Parathyroid adenoma (tissue), 2 donors: ENCODE results near the gene NOB1.

Source experiments
- H2AFZ ChIP-seq: fragments of 300-600 bp; sonication (generic); one replicate; pipeline ENCODE4 v1.7.0; 2017; ENCODE audit warnings: antibody characterized with exemption, mild to moderate bottlenecking
- H3K27ac ChIP-seq: fragments of 300-600 bp; sonication (generic); one replicate; pipeline ENCODE4 v1.7.0; 2017
- H3K27me3 ChIP-seq: fragments of 300-600 bp; sonication (generic); one replicate; pipeline ENCODE4 v1.7.0; 2017; ENCODE audit warnings: low read length; ENCODE audit not compliant: control insufficient read depth, insufficient read depth
- H3K36me3 ChIP-seq: fragments of 300-600 bp; sonication (generic); one replicate; pipeline ENCODE4 v1.7.0; 2017; ENCODE audit warnings: low read length; ENCODE audit not compliant: control insufficient read depth, insufficient read depth
- H3K4me1 ChIP-seq: fragments of 300-600 bp; sonication (generic); one replicate; pipeline ENCODE4 v1.7.0; 2017; ENCODE audit warnings: control low read depth
- H3K4me2 ChIP-seq: fragments of 300-600 bp; sonication (generic); one replicate; pipeline ENCODE4 v1.7.0; 2017; ENCODE audit warnings: low read length
- H3K4me3 ChIP-seq: fragments of 300-600 bp; sonication (generic); one replicate; pipeline ENCODE4 v1.7.0; 2017; ENCODE audit warnings: low read depth, low read length
- H3K79me2 ChIP-seq: fragments of 300-600 bp; sonication (generic); one replicate; pipeline ENCODE4 v1.7.0; 2017; ENCODE audit warnings: control low read depth
- H3K9ac ChIP-seq: fragments of 300-600 bp; sonication (generic); one replicate; pipeline ENCODE4 v1.7.0; 2017; ENCODE audit warnings: mild to moderate bottlenecking
- H3K9me3 ChIP-seq: fragments of 300-600 bp; sonication (generic); one replicate; pipeline ENCODE4 v1.7.0; 2017; ENCODE audit warnings: low read length; ENCODE audit not compliant: control insufficient read depth
- TF ChIP-seq, protein P1 (sequence below): fragments of 300-600 bp; sonication (generic); IDR thresholded peaks from one replicate; pipeline ENCODE4 v1.7.0; 2017; ENCODE audit warnings: antibody characterized with exemption, mild to moderate bottlenecking
- donor health status: primary hyperparathyroidism.

NOB1 gene

DNA sequence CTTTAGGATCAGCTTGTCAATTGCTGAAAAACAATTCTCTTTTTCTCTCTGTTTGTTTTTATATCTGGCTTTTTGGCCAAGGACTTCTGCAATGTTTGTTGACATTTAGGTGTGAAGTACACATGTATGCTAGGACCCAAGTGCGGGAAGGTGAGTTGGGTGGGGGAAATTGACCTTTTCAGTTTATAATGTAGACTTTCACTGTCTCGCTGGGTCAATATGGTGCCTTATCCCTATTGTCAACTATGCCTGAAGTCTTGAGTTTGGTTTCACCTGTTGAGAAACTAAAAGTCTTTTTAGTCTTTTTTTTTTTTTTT lies 16.9 kb upstream of the NOB1 start:
- H3K9ac ChIP-seq, result no peak overlapping the region
- H3K4me1 ChIP-seq, result no peaks in the 10 kb centered on the region

DNA sequence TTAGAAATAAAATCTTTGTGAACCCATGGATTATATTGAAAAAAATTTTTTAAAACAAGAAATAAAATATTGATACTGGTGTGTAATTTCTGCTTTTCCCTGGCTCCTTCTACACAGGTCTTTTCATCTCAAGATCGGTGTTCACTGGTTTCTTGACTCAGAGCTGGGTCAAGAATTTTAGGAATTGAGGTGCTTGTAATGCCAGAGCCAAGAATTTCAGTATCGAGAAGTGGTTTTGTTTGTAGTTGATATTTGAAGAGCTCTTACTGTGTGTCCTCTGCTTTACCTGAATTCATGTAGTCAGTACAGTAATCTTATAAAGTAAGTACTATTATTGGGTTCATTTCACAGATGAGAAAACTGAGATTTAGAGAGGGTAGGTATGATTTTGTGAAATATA lies 14.7 kb upstream of the NOB1 start:
- Histone ChIP-seq H3K9ac (no peak overlapping the region), H3K79me2 (peaks cover 46% of the 10 kb centered on the region), H3K27ac (no peak overlapping the region), H3K27me3 (no peaks in the 10 kb centered on the region), H2AFZ (no peak overlapping the region), H3K4me1 (no peaks in the 10 kb centered on the region), H3K36me3 (no peaks in the 10 kb centered on the region), H3K4me3 (no peak overlapping the region), H3K4me2 (no peak overlapping the region), H3K9me3 (no peaks in the 10 kb centered on the region)
- TF ChIP-seq, protein P1, sequence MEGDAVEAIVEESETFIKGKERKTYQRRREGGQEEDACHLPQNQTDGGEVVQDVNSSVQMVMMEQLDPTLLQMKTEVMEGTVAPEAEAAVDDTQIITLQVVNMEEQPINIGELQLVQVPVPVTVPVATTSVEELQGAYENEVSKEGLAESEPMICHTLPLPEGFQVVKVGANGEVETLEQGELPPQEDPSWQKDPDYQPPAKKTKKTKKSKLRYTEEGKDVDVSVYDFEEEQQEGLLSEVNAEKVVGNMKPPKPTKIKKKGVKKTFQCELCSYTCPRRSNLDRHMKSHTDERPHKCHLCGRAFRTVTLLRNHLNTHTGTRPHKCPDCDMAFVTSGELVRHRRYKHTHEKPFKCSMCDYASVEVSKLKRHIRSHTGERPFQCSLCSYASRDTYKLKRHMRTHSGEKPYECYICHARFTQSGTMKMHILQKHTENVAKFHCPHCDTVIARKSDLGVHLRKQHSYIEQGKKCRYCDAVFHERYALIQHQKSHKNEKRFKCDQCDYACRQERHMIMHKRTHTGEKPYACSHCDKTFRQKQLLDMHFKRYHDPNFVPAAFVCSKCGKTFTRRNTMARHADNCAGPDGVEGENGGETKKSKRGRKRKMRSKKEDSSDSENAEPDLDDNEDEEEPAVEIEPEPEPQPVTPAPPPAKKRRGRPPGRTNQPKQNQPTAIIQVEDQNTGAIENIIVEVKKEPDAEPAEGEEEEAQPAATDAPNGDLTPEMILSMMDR, result no peak

More for the DNA sequence above, 16.9 kb upstream of the NOB1 start:
- H3K79me2 ChIP-seq, result peaks cover 55% of the 10 kb centered on the region
- H3K4me2 ChIP-seq, result no peak overlapping the region
- TF ChIP-seq, protein P1, result no peak
- no peak overlapping the region for H3K4me3 ChIP-seq
- no peaks in the 10 kb centered on the region for H3K36me3 ChIP-seq
- no peak overlapping the region for H3K27ac ChIP-seq
- H3K9me3 ChIP-seq, result no peaks in the 10 kb centered on the region
- H2AFZ ChIP-seq, result no peak overlapping the region
- H3K27me3 ChIP-seq, result no peaks in the 10 kb centered on the region

DNA sequence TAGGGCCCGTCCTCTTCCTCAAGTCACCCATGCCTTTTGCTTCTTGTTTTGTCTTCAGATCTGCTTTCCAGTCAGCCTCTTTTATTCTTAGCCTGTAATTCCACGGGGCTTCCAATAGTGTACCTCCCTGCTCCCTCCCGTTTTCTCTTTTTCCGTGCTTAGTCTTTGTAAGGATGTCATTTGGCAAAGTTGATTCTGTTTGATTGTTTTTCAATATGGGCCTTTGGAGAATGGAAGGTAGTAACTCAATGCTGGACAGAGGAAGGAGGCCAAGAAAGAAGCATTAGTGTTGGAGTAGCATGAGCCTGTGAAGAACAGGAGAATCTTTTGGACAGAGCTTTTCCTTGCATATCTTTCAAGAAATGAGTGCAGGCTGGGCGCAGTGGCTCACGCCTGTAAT lies 13.9 kb upstream of the NOB1 start:
- no peak overlapping the region for H3K9ac ChIP-seq
- TF ChIP-seq, protein P1, result no peak
- no peaks in the 10 kb centered on the region for H3K36me3 ChIP-seq
- no peak overlapping the region for H3K4me3 ChIP-seq
- no peak overlapping the region for H2AFZ ChIP-seq
- H3K27ac ChIP-seq, result no peak overlapping the region
- no peak overlapping the region for H3K4me2 ChIP-seq
- no peaks in the 10 kb centered on the region for H3K9me3 ChIP-seq
- peaks cover 46% of the 10 kb centered on the region for H3K79me2 ChIP-seq
- H3K4me1 ChIP-seq, result no peaks in the 10 kb centered on the region
- H3K27me3 ChIP-seq, result no peaks in the 10 kb centered on the region

DNA sequence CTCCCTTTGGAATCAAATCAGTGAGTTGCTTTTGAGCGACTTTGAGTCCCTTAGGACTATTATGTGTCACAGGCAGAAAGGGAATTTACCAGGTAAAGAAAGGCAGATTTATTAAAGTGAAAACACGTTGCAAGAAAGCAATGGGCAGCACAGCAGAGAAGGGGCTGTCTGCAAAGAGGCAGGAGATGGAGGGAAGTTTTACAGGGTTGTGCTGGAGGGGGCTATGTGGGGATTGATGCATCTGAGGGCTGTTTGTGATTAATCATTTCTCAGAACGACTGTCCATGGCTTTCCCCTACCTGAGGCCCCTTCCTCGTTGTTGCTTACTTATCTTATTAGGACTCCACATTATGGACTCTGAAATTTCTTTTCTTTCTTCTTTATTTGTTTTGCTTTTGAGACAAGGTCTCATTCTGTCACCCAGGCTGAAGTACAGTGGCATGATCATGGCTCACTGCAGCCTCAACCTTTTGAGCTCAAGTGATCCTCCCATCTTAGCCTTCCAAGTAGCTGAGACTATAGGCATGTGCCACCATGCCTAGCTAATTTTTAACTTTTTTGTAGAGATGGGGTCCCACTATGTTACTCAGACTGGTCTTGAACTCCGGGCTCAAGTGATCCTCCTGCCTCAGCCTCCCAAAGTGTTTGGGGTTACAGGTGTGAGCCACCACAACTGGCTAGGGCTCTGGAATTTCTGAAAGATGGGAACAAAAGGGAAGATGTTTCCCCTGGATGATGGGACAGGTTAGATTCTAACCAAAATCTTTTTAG lies 12.9 kb upstream of the NOB1 start:
- H3K36me3 ChIP-seq, result no peaks in the 10 kb centered on the region

More for the DNA sequence above, 12.9 kb upstream of the NOB1 start:
- H3K79me2 ChIP-seq, result peaks cover 40% of the 10 kb centered on the region
- no peak overlapping the region for H3K27ac ChIP-seq
- TF ChIP-seq, protein P1, result no peak
- no peak overlapping the region for H3K4me3 ChIP-seq
- H3K27me3 ChIP-seq, result no peaks in the 10 kb centered on the region
- no peak overlapping the region for H2AFZ ChIP-seq
- H3K4me1 ChIP-seq, result no peaks in the 10 kb centered on the region
- no peak overlapping the region for H3K9ac ChIP-seq
- H3K4me2 ChIP-seq, result no peak overlapping the region
- no peaks in the 10 kb centered on the region for H3K9me3 ChIP-seq
